SW480 (cell line): ENCODE measurements around the gene LETM1.

Source experiments
- DNase-seq: peaks from one replicate; pipeline ENCODE4 v3.0.0-alpha.2; 2016; ENCODE audit warnings: low spot score

The LETM1 gene

DNA sequence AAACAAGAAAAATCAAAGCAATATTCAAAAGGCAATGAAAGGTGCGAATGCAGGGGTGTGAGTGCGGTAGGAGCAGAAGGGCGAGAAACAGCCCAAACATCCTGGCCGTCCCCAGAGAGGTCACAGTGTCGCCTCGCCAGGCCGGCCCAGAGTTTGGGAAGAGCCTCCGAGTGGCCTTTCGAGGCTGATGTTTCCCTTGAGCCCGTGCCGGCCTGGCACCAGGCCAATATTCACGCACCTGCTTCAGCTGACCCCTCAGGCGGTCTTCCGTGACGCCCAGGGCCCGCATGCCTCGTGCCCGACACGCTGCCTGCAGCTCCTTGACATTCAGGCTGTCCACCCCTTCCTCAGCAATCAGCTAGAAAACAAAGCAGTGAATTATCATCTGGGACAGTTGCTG is 30.6 kb downstream of the LETM1 start:
- DNase-seq = no peak

GRCh38 chr4:1824746-1825145 is 31.2 kb downstream of the LETM1 start:
- no peak for DNase-seq

DNA sequence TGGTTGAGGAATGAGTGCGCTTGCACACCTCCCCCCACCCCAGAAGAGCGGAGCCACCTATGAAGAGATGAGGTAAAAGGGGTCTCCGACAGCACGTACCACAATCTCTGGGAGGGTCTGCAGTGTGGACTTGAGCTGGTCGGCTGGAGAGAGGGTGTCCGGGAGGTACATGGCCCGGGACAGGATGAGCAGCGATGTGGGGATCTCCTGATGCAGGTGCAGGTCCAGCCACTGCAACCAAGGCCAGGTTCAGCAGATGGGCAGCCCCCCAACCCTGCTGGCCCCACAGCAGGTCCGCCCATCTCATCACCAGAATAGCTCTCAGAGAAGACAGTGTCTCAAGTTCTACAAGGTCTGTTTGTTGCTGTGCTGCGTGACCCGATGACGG is 32.4 kb downstream of the LETM1 start:
- no peak for DNase-seq

DNA sequence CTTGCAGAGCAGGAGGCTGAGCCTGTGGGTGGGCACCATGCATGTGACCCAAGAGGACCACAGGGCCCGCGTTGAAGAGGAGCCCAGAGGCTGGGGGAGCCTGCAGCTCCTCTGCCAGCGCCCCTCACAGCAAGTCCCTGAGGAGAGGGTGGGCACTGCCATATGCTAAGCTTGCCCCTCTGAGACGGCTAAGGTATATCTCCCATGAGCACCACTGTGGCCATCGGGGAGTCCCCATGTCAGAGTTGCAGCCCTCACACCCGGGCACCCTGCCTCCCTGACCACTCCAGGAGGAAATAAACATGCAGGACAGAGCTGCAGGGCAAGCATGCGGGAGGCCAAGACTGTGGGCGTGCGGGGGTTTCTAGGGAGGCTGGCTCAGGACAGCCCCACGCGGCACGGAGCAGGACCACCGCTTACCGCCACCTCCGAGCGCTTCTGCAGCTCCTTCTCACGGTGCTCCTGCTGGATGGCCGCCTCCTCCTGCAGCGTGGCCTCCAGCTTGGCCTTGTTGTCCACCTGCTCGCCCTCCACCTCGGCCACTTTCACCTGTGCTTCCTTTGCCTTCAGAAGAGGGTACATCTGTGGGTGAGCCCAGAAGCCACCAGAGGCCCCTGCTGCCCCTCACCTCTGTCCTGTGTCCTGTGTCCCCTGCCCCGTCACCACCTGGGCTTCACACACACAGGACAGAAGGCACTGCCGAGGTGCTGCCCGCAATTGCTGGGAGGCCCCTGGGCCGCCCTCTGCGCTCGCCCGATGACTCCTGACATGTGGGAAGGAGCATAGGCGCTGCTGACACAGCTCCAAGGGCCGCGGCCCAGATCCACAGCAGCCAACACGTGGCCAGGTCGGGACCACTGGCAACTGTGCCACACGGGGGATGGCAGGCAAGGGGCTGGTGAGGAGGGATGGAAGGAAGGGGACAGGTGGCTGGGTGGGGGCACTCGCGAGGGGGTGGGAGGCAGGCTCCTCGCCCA is 33.1 kb downstream of the LETM1 start:
- DNase-seq = no peak

DNA sequence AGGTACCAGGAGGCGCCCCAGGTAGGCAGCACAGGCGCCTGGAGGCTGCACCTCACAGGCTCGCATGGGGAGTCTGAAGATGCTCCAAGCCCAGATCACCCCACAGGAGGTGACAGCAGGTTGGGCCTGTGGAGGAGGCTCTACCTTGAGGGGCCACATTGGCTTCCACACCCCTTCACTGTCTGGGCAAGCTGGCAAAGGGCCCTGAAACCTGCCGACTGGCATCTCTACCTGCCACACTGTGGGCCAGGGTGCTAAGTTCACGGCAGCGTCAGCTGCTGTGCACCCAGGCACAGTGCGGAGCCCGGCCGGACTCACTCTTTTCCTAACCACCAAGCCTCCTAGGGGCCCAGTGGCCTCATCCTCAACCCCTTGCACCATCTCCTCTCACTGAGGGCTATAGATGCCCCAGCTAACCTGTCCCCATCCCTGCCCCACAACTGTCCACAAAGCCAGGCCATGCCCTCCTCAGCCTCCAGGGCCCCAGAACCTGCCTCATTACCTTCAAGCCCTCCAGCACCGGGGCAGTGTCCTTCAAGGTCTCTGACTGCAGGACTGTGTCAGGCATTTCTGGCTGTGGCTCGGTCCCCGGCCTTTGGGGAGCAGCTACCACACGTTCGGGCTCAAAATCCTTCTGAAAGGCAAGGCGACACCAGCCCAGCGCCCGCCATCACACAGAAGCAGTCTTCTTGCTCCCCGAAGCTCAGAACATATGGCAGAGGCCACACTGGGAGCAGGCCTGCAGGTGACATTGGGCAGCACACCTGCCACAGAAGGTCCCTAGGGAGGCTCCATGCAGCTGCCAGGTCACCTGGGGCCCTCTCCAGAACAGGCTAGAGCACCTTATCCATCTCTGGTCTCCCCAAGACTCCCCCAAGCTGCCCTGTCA is 34.0 kb downstream of the LETM1 start:
- DNase-seq = no peak

DNA sequence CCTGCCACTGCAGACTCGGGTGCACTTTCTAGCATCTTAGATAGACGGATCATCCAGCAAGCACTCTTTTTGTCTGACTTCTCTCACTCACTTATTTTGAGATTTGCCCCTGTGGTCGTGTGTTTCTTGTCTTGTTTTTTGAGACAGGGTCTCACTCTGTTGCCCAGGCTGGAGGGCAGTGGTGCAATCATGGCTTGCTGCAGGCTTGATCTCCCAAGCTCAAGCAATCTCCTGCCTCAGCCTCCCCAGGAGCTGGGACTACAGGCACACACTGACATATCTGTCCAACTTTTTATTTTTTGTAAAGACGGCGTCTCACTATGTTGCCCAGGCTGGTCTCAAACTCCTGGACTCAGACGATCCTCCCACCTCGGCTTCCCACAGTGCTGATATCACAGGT is 36.1 kb downstream of the LETM1 start:
- no peak for DNase-seq

GRCh38 chr4:1819284-1819683 is 36.7 kb downstream of the LETM1 start:
- no peak for DNase-seq

DNA sequence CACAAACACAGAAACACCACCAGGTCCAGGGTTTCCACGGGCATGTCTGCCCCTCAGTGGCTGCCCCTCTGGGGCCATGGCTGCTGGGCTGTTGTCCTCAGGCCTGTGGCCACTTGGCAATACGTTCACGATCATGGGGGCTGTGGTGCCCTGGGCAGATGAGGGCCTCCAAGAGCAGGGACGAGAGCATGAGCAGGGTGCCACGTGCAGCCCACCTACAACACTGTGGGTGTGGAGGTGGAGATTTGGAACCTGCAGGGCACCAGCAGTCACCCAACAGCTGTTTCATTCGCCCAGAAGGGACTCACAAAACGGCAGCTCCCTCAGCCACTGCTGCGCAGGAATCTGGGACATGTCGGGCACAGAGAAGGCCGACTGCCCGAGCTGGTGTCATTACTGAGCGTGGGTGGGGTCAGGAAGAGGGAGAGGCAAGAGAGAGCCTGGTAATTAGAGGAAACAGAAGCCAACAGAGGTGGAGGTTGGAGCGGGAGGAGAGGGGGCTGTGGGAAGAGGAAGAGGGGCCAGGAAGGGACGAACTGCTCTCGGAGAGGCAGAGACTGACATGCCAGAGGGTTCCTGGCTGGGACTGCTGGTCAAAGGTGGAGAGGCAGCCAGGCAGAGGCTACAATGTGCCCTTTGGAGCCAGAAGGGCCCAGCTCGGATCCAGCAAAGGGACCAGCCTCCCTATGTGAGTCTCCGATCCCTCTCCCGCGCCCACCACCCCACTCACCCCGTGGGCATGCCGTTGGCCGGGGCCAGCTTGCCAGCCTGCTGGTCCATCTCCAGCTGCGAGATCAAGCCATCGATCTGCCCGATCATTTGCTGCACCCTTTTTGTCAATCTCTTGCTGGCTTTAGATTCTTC is 39.7 kb downstream of the LETM1 start:
- no peak for DNase-seq

DNA sequence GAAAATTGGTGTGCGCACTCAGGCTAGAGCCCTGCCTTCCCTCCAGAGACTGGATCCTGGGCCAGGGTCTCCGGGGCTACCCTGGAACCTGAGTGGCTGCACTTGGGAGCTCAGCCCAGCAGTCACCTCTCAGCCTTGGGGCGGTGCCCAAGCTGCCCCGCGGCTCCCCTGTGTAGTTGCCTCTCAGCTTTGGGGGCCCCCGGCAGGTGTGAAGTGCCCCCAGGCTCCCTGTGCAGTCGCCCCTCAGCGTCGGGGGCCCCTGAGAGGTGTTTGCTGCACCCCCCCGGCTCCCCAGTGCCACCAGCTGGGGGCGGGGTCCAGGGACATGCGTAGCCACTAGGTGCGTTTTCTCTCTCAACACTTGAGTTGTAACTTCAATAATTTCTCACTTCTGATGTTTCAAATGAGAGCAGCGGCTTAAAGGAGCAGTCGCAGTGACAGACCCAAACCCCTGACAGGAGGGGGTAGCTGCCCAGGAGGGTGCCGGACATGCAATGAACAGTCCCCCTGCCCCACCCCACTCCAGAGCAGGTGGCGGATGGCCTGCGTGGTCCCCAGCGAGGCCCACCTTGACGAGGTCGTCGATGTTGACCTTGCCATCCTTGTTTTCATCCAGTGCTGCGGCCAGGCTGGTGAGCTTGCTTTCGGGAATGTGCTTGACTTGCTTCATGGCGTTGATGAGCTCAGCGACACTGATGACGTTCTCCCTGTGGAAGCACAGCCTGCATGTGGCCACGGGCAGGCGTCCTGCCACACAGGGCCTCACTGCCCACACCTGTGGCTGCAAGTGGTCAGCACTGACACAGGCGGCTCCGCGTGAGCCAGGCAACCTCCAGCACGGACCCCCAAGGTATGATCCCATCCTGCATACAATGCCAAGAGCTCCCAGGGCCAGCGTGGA is 40.6 kb downstream of the LETM1 start:
- no peak for DNase-seq

- DNase-seq = no peak
Measured at GRCh38 chr4:1814453-1814852, 41.5 kb downstream of the LETM1 start.

GRCh38 chr4:1813915-1814314 is 42.0 kb downstream of the LETM1 start:
- DNase-seq = no peak

- DNase-seq = no peak
Measured at GRCh38 chr4:1813231-1813630, 42.7 kb downstream of the LETM1 start.

DNA sequence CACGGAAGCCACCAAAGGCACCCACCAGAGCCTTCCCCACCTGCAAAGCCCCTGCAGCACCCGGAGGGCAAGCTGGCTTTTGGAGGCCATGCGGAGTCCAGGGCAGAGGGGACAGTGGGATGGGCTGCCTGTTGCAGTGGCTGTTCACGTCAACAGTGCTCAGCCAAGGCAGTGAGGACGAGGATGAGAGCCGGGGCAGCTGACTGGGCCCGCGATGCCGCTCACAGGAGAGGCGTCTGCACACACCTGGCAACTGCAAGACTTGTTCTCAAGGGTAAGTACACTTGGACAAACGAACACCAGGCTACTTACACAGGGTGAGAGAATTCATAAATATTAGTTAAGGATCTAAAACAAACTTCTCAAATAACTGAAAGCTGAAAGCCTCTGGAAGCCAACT is 43.2 kb downstream of the LETM1 start:
- DNase-seq = no peak

DNA sequence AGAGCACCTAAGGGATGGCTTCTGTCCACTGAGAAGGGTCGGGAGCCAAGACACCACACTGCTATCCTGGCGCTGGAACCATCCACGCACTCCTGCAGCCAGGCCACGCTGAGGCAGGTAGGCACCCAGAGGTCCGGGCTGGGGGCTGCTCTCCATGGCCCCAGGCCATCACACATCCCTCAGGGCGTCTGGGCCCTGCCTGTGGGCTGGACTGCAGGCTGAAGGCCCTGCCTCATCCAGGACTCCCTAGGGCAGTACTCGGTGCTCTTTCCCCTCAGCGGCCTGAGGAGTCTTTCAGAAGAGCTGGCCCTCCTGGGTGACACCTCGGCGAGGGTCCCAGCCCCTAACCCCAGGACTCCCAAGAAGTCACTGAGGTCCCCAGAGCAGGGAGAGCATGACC is 45.2 kb downstream of the LETM1 start:
- DNase-seq = no peak

- peak; percentile 57 for DNase-seq
Measured at GRCh38 chr4:1809754-1810502, 46.0 kb downstream of the LETM1 start.

DNA sequence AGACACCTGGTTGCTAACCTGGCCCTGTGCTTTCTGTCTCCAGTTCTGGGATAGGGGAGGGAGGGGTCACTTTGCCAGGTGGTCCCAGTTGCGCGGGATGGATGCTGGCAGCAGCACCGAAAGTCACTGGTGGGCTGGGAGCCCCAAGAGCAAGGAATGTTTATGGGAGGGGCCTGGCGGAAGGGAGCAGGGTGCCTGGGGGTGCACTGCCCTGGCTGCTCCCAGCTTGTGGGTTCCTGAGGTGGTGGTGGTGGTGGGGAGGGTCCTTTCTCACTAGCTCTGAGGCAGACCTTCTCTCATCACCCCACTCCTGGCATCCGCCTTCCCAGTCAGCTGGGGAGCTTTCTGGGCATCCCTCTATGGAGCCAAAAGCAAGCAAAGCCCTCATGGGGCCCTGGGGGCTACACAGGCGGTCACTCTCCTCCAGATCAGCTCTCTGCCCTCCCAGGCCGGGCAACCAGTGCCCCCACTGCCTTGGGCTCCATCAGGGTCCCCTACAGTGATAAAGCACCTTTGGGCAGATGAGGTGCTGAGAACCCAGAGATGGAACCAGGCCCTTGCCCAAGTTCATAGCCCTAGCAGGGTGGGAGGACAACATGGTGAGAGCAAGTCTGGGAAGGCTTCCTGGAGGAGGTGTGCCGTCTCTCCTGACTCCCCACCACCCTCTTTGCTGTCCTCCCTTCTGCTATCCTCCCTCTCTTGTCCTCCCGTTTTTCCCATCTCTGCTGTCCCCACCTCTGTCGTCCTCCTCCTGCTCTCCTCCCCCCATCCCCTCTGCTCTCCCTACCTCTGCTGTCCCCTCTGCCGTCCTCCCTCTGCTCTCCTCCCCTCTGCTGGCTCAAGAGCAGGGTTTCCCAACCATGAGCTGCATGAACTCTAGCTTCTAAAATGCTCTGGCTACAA is 46.9 kb downstream of the LETM1 start:
- DNase-seq = no peak

DNA sequence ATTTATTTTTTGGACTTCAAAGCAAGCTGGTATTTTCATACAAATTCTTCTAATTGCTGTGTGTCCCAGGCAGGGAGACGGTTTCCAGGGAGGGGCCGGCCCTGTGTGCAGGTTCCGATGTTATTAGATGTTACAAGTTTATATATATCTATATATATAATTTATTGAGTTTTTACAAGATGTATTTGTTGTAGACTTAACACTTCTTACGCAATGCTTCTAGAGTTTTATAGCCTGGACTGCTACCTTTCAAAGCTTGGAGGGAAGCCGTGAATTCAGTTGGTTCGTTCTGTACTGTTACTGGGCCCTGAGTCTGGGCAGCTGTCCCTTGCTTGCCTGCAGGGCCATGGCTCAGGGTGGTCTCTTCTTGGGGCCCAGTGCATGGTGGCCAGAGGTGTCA is 47.6 kb downstream of the LETM1 start:
- no peak for DNase-seq

GRCh38 chr4:1807332-1807777 is 48.6 kb downstream of the LETM1 start:
- DNase-seq = no peak
